HG03066 (cell line): Measurements from ENCODE around the gene ACVR1.
"Not testable (repeated sequence)": the region's sequence is repeated elsewhere in the genome, so short reads cannot be mapped to it uniquely, and the experiment has no call there.

Experiments used
- ATAC-seq: cut with Tn5 transposase; IDR thresholded peaks from one replicate; pipeline ENCODE4 v1.9.1; 2021; ENCODE audit warnings: low read depth; ENCODE audit not compliant: unreplicated experiment

ACVR1 gene

GRCh38 chr2:157771234-157771633 is 104.9 kb downstream of the ACVR1 start:
- ATAC-seq, result no peak

DNA sequence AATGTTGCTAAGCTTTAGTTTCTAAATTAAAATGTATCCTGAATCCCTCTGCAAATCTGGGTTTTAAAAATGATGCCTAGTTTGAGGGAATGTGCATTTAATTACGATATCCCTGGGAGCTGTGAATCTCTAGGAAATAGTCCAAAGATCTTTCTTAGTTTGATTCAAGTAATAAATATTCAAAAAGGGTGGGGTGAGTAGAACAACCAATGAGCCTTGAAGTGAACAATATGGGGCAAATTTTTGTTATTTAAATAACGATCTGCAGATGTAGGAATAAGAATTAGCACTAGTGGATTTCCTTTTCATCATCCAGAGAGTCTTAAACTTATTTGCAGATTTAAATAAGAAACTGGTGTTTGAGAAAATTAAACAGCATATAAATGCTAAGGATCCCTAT is 106.3 kb downstream of the ACVR1 start:
- ATAC-seq, result no peak

DNA sequence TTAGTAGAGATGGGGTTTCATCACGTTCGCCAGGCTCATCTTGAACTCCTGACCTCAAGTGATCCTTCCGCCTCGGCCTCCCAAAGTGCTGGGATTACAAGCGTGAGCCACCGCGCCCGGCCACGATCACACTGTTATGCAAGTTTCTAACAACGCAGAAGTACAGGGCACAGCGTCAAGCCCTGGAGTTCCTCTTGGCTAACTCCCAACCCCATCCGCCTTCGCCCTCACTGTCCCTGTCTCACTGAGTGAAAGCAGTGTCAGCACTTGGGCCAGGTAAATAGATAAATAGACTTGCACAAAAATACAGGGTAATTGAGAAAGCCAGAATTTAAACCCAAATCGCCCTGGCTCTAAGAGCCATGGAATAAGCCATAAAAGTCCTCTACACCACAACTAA is 111.7 kb downstream of the ACVR1 start:
- ATAC-seq, result no peak

DNA sequence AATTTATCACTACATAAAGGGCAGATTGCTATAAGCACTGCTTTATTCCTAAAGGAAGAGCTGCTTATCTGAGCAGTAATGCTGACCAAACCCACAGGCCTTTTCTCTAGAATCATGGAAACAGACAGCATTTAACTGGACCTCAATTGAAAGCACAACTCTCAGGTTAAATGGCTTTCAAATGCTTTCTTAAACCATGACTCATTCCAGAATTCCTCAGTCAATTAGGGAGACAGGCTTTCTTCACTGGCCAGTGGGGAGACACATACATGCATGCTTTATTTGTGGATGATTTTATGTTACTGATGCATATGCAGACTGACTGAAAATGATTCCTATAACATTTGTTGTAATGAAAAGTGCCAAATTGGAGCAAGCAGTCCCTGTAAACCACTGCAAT is 114.6 kb downstream of the ACVR1 start:
- no peak for ATAC-seq

- ATAC-seq, result no peak
Measured at GRCh38 chr2:157760949-157761348, 115.2 kb downstream of the ACVR1 start.

GRCh38 chr2:157759855-157760254 is 116.3 kb downstream of the ACVR1 start:
- ATAC-seq, result no peak

GRCh38 chr2:157758586-157758985 is 117.5 kb downstream of the ACVR1 start:
- ATAC-seq, result no peak

GRCh38 chr2:157757500-157757899 is 118.6 kb downstream of the ACVR1 start:
- ATAC-seq, result no peak

GRCh38 chr2:157756447-157756846 is 119.7 kb downstream of the ACVR1 start:
- not testable (repeated sequence) for ATAC-seq

DNA sequence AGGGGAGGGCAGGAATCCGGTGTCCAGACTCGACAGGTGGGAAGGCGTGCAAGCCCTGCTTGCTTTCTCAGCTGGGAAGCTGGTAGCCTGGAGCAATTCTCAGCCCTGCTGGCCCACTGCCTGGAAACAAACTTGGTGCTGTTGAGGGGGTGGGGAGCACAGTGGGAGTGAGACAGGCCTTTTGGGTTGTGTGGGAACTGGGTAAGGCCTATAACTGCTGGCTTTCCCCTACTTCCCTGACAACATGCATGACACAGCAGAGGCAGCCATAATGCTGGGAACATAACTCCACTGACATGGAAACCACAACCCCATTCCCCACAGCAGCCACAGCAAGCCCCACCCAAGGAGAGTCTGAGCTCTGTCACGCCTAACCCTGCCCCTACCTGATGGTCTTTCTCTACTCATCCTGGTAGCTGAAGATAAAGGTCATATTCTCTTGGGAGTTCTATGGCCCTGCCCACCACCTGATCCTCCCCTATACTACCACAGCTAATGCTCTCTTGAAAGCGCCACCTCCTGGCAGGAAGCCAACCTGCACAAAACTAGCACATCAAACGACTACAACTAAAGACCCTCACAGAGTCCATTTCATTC is 124.6 kb downstream of the ACVR1 start:
- no peak for ATAC-seq

- ATAC-seq, result no peak
Measured at GRCh38 chr2:157749684-157750083, 126.4 kb downstream of the ACVR1 start.

DNA sequence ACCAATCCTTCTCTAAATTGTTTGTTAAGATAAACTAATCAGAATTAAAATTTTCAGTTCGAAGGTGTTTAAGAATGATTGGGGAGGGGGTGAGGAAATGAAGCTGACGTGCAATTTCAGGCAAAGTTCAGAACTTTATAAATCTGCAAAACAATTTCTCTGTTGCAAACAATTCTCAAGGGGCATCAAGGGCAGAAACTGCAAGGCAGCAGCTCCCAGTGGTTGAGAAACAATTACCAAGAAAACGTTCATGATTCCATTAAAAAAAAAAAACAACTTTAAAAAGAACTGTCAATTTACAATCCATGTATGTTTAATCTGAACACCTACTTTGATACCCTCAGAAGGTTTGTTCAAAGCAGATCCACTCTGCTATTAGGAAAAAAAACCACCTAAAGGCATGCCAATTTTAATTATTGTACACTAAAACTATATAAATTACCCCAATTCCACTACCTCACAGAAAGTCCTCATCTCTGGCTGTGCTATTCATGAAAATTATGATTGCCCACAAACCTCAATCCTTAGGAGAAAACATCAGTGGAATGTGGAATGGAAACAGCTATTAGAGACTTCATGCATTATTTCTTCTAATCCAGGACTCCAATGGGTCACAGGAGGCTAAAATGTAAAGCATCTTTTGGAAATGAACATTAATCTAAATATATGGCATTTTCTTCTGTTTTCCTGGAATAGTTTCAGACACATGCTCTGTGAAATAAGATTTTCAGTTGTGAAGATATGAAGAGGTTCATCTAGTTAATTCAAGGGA is 127.6 kb downstream of the ACVR1 start:
- ATAC-seq, result no peak

- no peak for ATAC-seq
Measured at GRCh38 chr2:157747695-157748370, 128.3 kb downstream of the ACVR1 start.

GRCh38 chr2:157747280-157747679 is 128.8 kb downstream of the ACVR1 start:
- no peak for ATAC-seq

- ATAC-seq, result no peak
Measured at GRCh38 chr2:157746234-157746950, 129.7 kb downstream of the ACVR1 start.

DNA sequence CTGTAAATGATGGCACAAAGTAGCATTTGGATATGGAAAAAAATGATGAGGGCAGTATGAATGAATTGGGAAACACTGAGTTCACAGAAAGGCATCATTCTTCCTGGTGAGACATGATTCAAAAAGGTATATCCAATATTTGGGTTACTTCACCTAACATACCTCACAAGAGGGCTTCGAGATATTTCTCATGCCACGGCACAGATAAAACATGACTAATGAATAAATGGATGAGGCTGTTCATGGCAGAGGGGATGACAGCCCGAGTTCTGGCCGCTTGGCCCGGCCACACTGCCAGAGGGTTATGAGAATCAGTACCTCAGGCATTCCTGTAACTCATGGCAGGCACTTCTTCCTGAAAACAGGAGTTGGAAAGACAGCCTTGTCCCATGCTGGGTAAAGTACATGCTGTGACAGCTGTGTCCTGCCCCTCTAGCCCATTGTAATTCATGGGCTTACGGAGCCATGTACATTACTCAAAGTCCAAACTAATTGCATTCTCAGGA is 131.5 kb downstream of the ACVR1 start:
- no peak for ATAC-seq

DNA sequence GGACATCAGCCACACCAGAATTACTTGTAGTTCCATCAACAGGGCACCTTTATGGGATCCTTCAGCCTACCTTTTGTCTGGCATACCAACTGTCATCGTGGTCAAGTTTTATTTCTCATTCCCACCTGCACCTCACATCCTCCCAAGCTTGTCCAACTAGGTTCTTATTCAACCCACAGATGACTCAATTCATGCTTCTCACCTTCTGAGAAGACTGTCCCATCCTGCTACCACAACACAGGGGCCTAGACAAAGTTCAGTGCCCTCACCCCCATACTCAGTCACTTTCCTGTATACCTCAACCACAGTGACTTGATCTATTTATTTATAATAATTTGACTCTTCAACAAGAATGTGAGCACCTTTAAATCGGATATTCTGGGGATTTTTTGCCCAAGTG is 133.1 kb downstream of the ACVR1 start:
- no peak for ATAC-seq

DNA sequence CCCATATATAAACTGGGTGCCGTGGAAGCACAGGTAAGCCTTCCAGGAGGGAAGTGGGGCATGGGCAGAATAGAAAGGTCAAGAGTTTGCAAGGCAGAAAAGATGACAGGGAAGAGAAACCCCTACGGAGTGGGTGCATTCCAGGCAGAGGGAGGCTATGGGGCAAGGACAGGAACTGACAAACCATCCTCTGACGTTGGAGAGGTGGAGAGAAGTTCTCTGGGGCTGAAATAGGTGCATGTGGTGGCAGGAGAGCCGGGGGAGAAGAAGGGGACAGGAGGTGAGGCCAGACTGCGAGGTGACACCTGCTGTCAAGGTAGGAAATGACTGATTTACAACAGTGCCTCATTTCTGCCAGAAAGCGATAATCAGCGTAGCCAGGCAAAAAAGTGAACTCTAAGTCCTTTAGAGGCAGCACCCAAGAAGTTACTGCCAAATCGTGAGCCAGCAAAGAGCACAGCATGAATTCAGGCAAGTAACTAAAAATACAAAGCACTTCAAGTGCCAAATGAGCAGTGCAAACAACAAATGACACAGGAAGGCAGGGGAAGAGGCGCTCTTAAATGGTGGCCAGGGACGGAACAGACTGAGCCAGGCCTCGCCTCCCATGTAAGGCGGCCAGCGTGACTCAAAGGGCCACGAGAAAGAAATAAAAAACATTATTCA is 134.2 kb downstream of the ACVR1 start:
- ATAC-seq, result no peak

GRCh38 chr2:157737656-157738055 is 138.5 kb downstream of the ACVR1 start:
- ATAC-seq, result no peak

GRCh38 chr2:157735532-157735931 is 140.6 kb downstream of the ACVR1 start:
- no peak for ATAC-seq
